H1 (cell line): Measurements from ENCODE around the gene KCTD11. TPM values are rescaled to one million over a fixed set of nuclear protein-coding genes. Genes with fewer than 3 reads are reported as not detected.

Source experiments
- CTCF ChIA-PET: fragments of 300-600 bp; sonication (Branson Sonifier 250); formaldehyde crosslinking; loops from one replicate; lab custom pipeline; 2021; ENCODE audit not compliant: partially characterized antibody; lab: Charles Lee
- POLR2A ChIA-PET: fragments of 300-600 bp; sonication (Branson Sonifier 250); formaldehyde crosslinking; loops from one replicate; lab custom pipeline; 2021; ENCODE audit warnings: inconsistent platforms; ENCODE audit not compliant: partially characterized antibody; lab: Charles Lee
- DNase-seq, 2 experiments: peaks; one replicate each; pipeline versions ENCODE4 v3.0.0 to v3.0.0-alpha.2; 2010 to 2022; ENCODE audit warnings: low spot score in 2 of 2, low read depth in 1 of 2, mixed read lengths in 1 of 2
- FAIRE-seq: peaks from 2 replicates; lab custom pipeline; 2011; peaks lifted over from hg19 to GRCh38; lab: Jason Lieb, UNC
- H2AFZ ChIP-seq: 2 replicates; pipeline ENCODE4 v1.8.1; 2012; ENCODE audit warnings: low read length, inconsistent platforms
- H2AK5ac ChIP-seq: 2 replicates; pipeline ENCODE4 v1.6.1; 2013; ENCODE audit warnings: low read depth, low read length
- H2BK120ac ChIP-seq: replicated peaks from 2 replicates; pipeline ENCODE3; 2013; ENCODE audit warnings: low read depth, low read length, inconsistent platforms
- H2BK12ac ChIP-seq: 2 replicates; pipeline ENCODE4 v1.6.1; 2013; ENCODE audit warnings: low read depth, low read length
- H2BK15ac ChIP-seq: 2 replicates; pipeline ENCODE4 v1.6.1; 2013; ENCODE audit warnings: low read length
- H2BK20ac ChIP-seq: 2 replicates; pipeline ENCODE4 v1.6.1; 2013; ENCODE audit warnings: low read length
- H2BK5ac ChIP-seq: 2 replicates; pipeline ENCODE4 v1.6.1; 2013; ENCODE audit warnings: low read depth, low read length
- H3K14ac ChIP-seq: 2 replicates; pipeline ENCODE4 v1.6.1; 2013; ENCODE audit warnings: inconsistent platforms; ENCODE audit not compliant: insufficient read length
- H3K18ac ChIP-seq: 2 replicates; pipeline ENCODE4 v1.6.1; 2013; ENCODE audit warnings: low read length; ENCODE audit errors: extremely low read depth
- H3K23ac ChIP-seq: 2 replicates; pipeline ENCODE4 v1.6.1; 2013; ENCODE audit warnings: inconsistent platforms; ENCODE audit not compliant: insufficient read length
- H3K23me2 ChIP-seq: 2 replicates; pipeline ENCODE4 v1.6.1; 2013; ENCODE audit warnings: low read depth, low read length
- H3K27ac ChIP-seq: 2 replicates; pipeline ENCODE4 v1.6.1; 2011; ENCODE audit warnings: low read depth, low read length, inconsistent platforms
- H3K27me3 ChIP-seq, 4 experiments: replicated peaks in 1 of 4; 1 replicate in 1 of 4; 2 replicates in 3 of 4; pipeline versions ENCODE4 v1.6.1 to v1.8.1; 2011 to 2013; ENCODE audit warnings: low read length in 3 of 4, mild to moderate bottlenecking in 3 of 4, inconsistent platforms in 2 of 4, mixed read lengths in 2 of 4, moderate library complexity in 1 of 4; ENCODE audit not compliant: control insufficient read depth in 3 of 4, insufficient read depth in 3 of 4; ENCODE audit errors: extremely low read depth in 1 of 4
- H3K36me3 ChIP-seq, 4 experiments: 2 replicates each; pipeline versions ENCODE4 v1.6.1 to v1.8.1; 2011 to 2013; ENCODE audit warnings: mild to moderate bottlenecking in 4 of 4, low read length in 3 of 4, moderate library complexity in 2 of 4, control low read depth in 1 of 4, inconsistent platforms in 1 of 4; ENCODE audit not compliant: insufficient read depth in 4 of 4, control insufficient read depth in 2 of 4
- H3K4ac ChIP-seq: replicated peaks from 2 replicates; pipeline ENCODE3; 2013; ENCODE audit warnings: low read length, low read depth, mixed read lengths, inconsistent platforms; ENCODE audit not compliant: insufficient read length
- H3K4me1 ChIP-seq, 4 experiments: replicated peaks in 1 of 4; 1 replicate in 1 of 4; 2 replicates in 3 of 4; pipeline versions ENCODE4 v1.6.1 to v1.8.1; 2011 to 2013; ENCODE audit warnings: low read length in 3 of 4, inconsistent platforms in 2 of 4, mixed read lengths in 1 of 4; ENCODE audit not compliant: insufficient read depth in 4 of 4, control insufficient read depth in 3 of 4
- H3K4me2 ChIP-seq, 2 experiments: 2 replicates each; pipeline versions ENCODE4 v1.6.1 to v1.8.1; 2011 to 2013; ENCODE audit warnings: low read depth in 2 of 2, low read length in 2 of 2, control low read depth in 1 of 2, inconsistent platforms in 1 of 2, mild to moderate bottlenecking in 1 of 2; ENCODE audit not compliant: insufficient read depth in 1 of 2
- H3K4me3 ChIP-seq, 4 experiments: fragments of 200-600, 300-600 bp in 1 of 4; sonication (generic), shearing (Covaris generic), sonication (Bioruptor Twin) in 1 of 4; 2 replicates each; pipeline versions ENCODE4 v1.5.1 to v1.8.1; 2011 to 2016; ENCODE audit warnings: low read length in 4 of 4, low read depth in 3 of 4, control low read depth in 2 of 4, inconsistent platforms in 2 of 4, mild to moderate bottlenecking in 2 of 4, mixed read lengths in 1 of 4, moderate library complexity in 1 of 4; ENCODE audit not compliant: insufficient read depth in 2 of 4; ENCODE audit errors: extremely low read depth in 1 of 4
- H3K56ac ChIP-seq: replicated peaks from 2 replicates; pipeline ENCODE3; 2013; ENCODE audit warnings: low read depth, mild to moderate bottlenecking, mixed read lengths, low read length, inconsistent platforms; ENCODE audit not compliant: insufficient read length
- H3K79me1 ChIP-seq: 2 replicates; pipeline ENCODE4 v1.6.1; 2013; ENCODE audit warnings: low read depth, low read length, control low read depth
- H3K79me2 ChIP-seq, 2 experiments: 2 replicates each; pipeline versions ENCODE4 v1.6.1 to v1.8.1; 2012 to 2013; ENCODE audit warnings: low read length in 2 of 2, mild to moderate bottlenecking in 2 of 2, inconsistent platforms in 1 of 2; ENCODE audit not compliant: insufficient read depth in 2 of 2, control insufficient read depth in 1 of 2
- H3K9ac ChIP-seq, 4 experiments: replicated peaks in 1 of 4; 1 replicate in 1 of 4; 2 replicates in 3 of 4; pipeline versions ENCODE4 v1.6.1 to v1.8.1; 2011 to 2013; ENCODE audit warnings: low read depth in 3 of 4, low read length in 3 of 4, control low read depth in 2 of 4, mild to moderate bottlenecking in 2 of 4, moderate library complexity in 2 of 4, inconsistent platforms in 1 of 4; ENCODE audit errors: extremely low read depth in 1 of 4
- H3K9me3 ChIP-seq, 2 experiments: 2 replicates each; pipeline versions ENCODE4 v1.6.1 to v1.8.1; 2012 to 2013; ENCODE audit warnings: mild to moderate bottlenecking in 2 of 2, moderate library complexity in 2 of 2, control low read depth in 1 of 2, inconsistent platforms in 1 of 2, low read depth in 1 of 2, low read length in 1 of 2, mixed read lengths in 1 of 2; ENCODE audit not compliant: insufficient read depth in 2 of 2
- H4K20me1 ChIP-seq, 2 experiments: replicated peaks in 1 of 2; 2 replicates each; pipeline versions ENCODE3 to v1.8.1; 2011 to 2013; ENCODE audit warnings: inconsistent platforms in 2 of 2, low read length in 2 of 2, mild to moderate bottlenecking in 1 of 2; ENCODE audit not compliant: insufficient read depth in 2 of 2, control insufficient read depth in 1 of 2
- H4K5ac ChIP-seq: 2 replicates; pipeline ENCODE4 v1.6.1; 2013; ENCODE audit warnings: low read length, low read depth, mixed read lengths, inconsistent platforms; ENCODE audit not compliant: insufficient read length
- H4K8ac ChIP-seq: 2 replicates; pipeline ENCODE4 v1.8.0; 2013; ENCODE audit warnings: mild to moderate bottlenecking, moderate library complexity, low read length, inconsistent platforms; ENCODE audit not compliant: insufficient read depth; ENCODE audit errors: extremely low read depth
- H4K91ac ChIP-seq: replicated peaks from 2 replicates; pipeline ENCODE3; 2013; ENCODE audit warnings: low read length, mixed read lengths, inconsistent platforms; ENCODE audit not compliant: insufficient read length
- ATF2 ChIP-seq: IDR thresholded peaks from 2 replicates; pipeline ENCODE4 v1.6.1; 2012; ENCODE audit warnings: low read length, inconsistent platforms
- CBX8 ChIP-seq: fragments of 300-800, 300-1000 bp; sonication (generic); IDR thresholded peaks from 2 replicates; pipeline ENCODE4 v1.7.1; 2016; ENCODE audit warnings: low read depth, low read length, borderline replicate concordance
- GTF2F1 ChIP-seq: IDR thresholded peaks from 2 replicates; pipeline ENCODE4 v1.6.1; 2012; ENCODE audit warnings: low read depth, low read length, improper control_type of control experiment, borderline replicate concordance
- MAX ChIP-seq: IDR thresholded peaks from 2 replicates; pipeline ENCODE4 v1.6.1; 2012; ENCODE audit warnings: inconsistent platforms
- NRF1 ChIP-seq: IDR thresholded peaks from 2 replicates; pipeline ENCODE4 v1.6.1; 2011; ENCODE audit warnings: mild to moderate bottlenecking, low read depth, low read length, improper control_type of control experiment
- RBBP5 ChIP-seq: IDR thresholded peaks from 2 replicates; pipeline ENCODE4 v1.7.1; 2012; ENCODE audit warnings: low read depth, mild to moderate bottlenecking, inconsistent platforms, low read length, moderate library complexity, borderline replicate concordance
- RFX5 ChIP-seq: IDR thresholded peaks from 2 replicates; pipeline ENCODE4 v1.6.1; 2011; ENCODE audit warnings: low read depth, low read length, improper control_type of control experiment, borderline replicate concordance
- TBP ChIP-seq: IDR thresholded peaks from 2 replicates; pipeline ENCODE4 v1.6.1; 2011; ENCODE audit warnings: low read depth, low read length, improper control_type of control experiment
- TCF12 ChIP-seq: IDR thresholded peaks from 2 replicates; pipeline ENCODE4 v1.6.1; 2011; ENCODE audit warnings: low read depth, mild to moderate bottlenecking, low read length
- WGBS, 2 experiments: shearing (Covaris generic) in 1 of 2; methylation state at CpG; one replicate each; pipeline versions ENCODE4 v1.1.6 to v1.1.7; 2013 to 2015; ENCODE audit warnings: low lambda C conversion rate in 2 of 2, mixed read lengths in 2 of 2, inconsistent platforms in 1 of 2, low coverage in 1 of 2, missing lambda C conversion rate in 1 of 2; ENCODE audit not compliant: insufficient replicate concordance in 2 of 2, insufficient coverage in 1 of 2, insufficient read length in 1 of 2; ENCODE audit errors: extremely low coverage in 1 of 2, missing lambda C conversion rate in 1 of 2; 5-methylcytosine and 5-hydroxymethylcytosine counted together
- polyA plus RNA-seq, 7 experiments: library from polyadenylated mRNA; depleted of rRNA in 3 of 7; stranded (reverse) in 5 of 7; unstranded in 2 of 7; fragments of >200 nt in 5 of 7; fragments of 200-250 nt in 2 of 7; gene quantifications; 1 replicate in 5 of 7; 2 replicates in 1 of 7; 4 replicates in 1 of 7; pipeline versions ENCODE4 v1.2.1 to v1.2.3, GENCODE V29; 2011 to 2013; ENCODE audit warnings: missing spikeins in 2 of 7, mixed read lengths in 2 of 7
- total RNA-seq: library from RNA; stranded (reverse); fragmentation: NEBNext Ultra II Directional; extraction: Animal tissue kit (Norgen Biotek cat#: 25700); gene quantifications from 2 replicates; pipeline ENCODE4 v1.2.1, GENCODE V29; 2021
- TF ChIP-seq, protein P1 (sequence below): IDR thresholded peaks from 2 replicates; pipeline ENCODE4 v1.6.1; 2011; ENCODE audit warnings: low read length, improper control_type of control experiment

KCTD11 gene
- total and polyA plus RNA-seq, 2 of the 8 experiments (the other 6 are each of a cell fraction or from before 2014, with no cell fraction given): 8.6 to 9.2 TPM

GRCh38 chr17:7326186-7326585 is 25.8 kb upstream of the KCTD11 start:
- Histone ChIP-seq H3K4ac (no peak overlapping the region), H2AK5ac (no peak overlapping the region), H3K14ac (no peak overlapping the region), H3K9ac (no peak overlapping the region), H4K91ac (no peak overlapping the region), H2BK20ac (no peak overlapping the region), H4K5ac (no peak overlapping the region), H3K27ac (no peak overlapping the region), H3K9me3 (no peaks in the 10 kb centered on the region), H2BK15ac (no peak overlapping the region), H3K18ac (no peak overlapping the region), H3K27me3 (no peaks in the 10 kb centered on the region; a peak in 1 of 7 replicates), H3K56ac (no peak overlapping the region), H4K8ac (no peak overlapping the region), H3K4me2 (no peak overlapping the region), H2BK5ac (no peak overlapping the region), H2BK12ac (no peak overlapping the region), H3K4me3 (no peak overlapping the region), H3K79me2 (peaks cover 0 to 14% of the 10 kb centered on the region in 2 experiments; a peak in 2 of 4 replicates), H3K36me3 (peaks cover 21 to 34% (median 33%) of the 10 kb centered on the region in 4 experiments), H4K20me1 (peaks cover 2 to 18% of the 10 kb centered on the region in 2 experiments), H2AFZ (no peak overlapping the region), H3K79me1 (peaks cover 2% of the 10 kb centered on the region; the same call in 1 of the 2 replicates), H3K23ac (no peak overlapping the region), H3K23me2 (peaks cover 8% of the 10 kb centered on the region), H3K4me1 (peaks cover 0 to 16% (median 5%) of the 10 kb centered on the region in 4 experiments; a peak in 6 of 7 replicates), H2BK120ac (no peak overlapping the region)
- FAIRE-seq (no peak), DNase-seq (no peak)
- 90% methylated on average over 11 of the region's 11 CpGs; no CpG with 5 or more reads in 1 of the 2 experiments for WGBS, 2 experiments
- POLR2A ChIA-PET: interaction anchor here (1.6 to 13.4 kb wide), 3 partner anchors 12 to 15 kb away, joined by 5 to 223 read pairs (median 40); partner anchors contain the start of genes ACAP1 and GPS2
- CTCF ChIA-PET: interaction anchor here (1.4 to 9.3 kb wide), 7 partner anchors 9 to 66 kb away, joined by 5 to 167 read pairs (median 5); partner anchors contain the start of gene TMEM95
- TF ChIP-seq, protein P1, sequence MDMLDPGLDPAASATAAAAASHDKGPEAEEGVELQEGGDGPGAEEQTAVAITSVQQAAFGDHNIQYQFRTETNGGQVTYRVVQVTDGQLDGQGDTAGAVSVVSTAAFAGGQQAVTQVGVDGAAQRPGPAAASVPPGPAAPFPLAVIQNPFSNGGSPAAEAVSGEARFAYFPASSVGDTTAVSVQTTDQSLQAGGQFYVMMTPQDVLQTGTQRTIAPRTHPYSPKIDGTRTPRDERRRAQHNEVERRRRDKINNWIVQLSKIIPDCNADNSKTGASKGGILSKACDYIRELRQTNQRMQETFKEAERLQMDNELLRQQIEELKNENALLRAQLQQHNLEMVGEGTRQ: no peak
- no peak for TF ChIP-seq RBBP5
- TF ChIP-seq RFX5: no peak
- no peak for TF ChIP-seq ATF2
- TF ChIP-seq MAX: no peak
- no peak for TF ChIP-seq NRF1
- TF ChIP-seq GTF2F1: no peak
- no peak for TF ChIP-seq CBX8
- no peak for TF ChIP-seq TCF12
- no peak for TF ChIP-seq TBP
